SK-N-SH treated with all-trans-retinoic acid at 6 μM for 48 hours (cell line): ENCODE results near the gene BBS5.
"Not testable (repeated sequence)": the region's sequence is repeated elsewhere in the genome, so short reads cannot be mapped to it uniquely, and the experiment has no call there.

Source experiments
- ATAC-seq: fragments of 200-7000 bp; cut with Tn5 transposase; 3 replicates; pipeline ENCODE4 v1.9.1; 2020; ENCODE audit warnings: mild to moderate bottlenecking, moderate library complexity
- ARNTL ChIP-seq: fragments of 450-650 bp; formaldehyde crosslinking; IDR thresholded peaks from 2 replicates; pipeline ENCODE4 v1.5.0; 2020; ENCODE audit warnings: low read depth, mild to moderate bottlenecking, moderate library complexity, borderline replicate concordance
- BACH2 ChIP-seq: fragments of 250-450 bp; sonication (Bioruptor Pico); IDR thresholded peaks from 2 replicates; pipeline ENCODE4 v1.9.0; 2021; ENCODE audit warnings: mild to moderate bottlenecking, borderline replicate concordance
- CREB5 ChIP-seq: fragments of 250-450 bp; sonication (Bioruptor Pico); IDR thresholded peaks from 2 replicates; pipeline ENCODE4 v1.5.1; 2020; ENCODE audit warnings: low read depth, mild to moderate bottlenecking, moderate library complexity
- CSDC2 ChIP-seq: fragments of 250-450 bp; sonication (Bioruptor Pico); IDR thresholded peaks from 2 replicates; pipeline ENCODE4 v1.5.0; 2020; ENCODE audit warnings: mild to moderate bottlenecking, moderate library complexity
- CSRNP3 ChIP-seq: fragments of 250-450 bp; sonication (Bioruptor Pico); IDR thresholded peaks from 2 replicates; pipeline ENCODE4 v1.5.1; 2021; ENCODE audit warnings: mild to moderate bottlenecking, moderate library complexity
- ESRRG ChIP-seq: fragments of 250-450 bp; sonication (Bioruptor Pico); IDR thresholded peaks from 2 replicates; pipeline ENCODE4 v1.6.1; 2021; ENCODE audit warnings: mild to moderate bottlenecking
- GLIS3 ChIP-seq: fragments of 250-450 bp; sonication (Bioruptor Pico); IDR thresholded peaks from 2 replicates; pipeline ENCODE4 v1.5.0; 2020; ENCODE audit warnings: mild to moderate bottlenecking, moderate library complexity
- ISL1 ChIP-seq: fragments of 250-450 bp; sonication (Bioruptor Pico); IDR thresholded peaks from 2 replicates; pipeline ENCODE4 v2.1.2; 2022; ENCODE audit warnings: mild to moderate bottlenecking, moderate library complexity
- OSR1 ChIP-seq: fragments of 250-450 bp; sonication (Bioruptor Pico); IDR thresholded peaks from 2 replicates; pipeline ENCODE4 v1.8.0; 2022; ENCODE audit warnings: moderate library complexity, mild to moderate bottlenecking, inconsistent platforms
- PATZ1 ChIP-seq: fragments of 250-450 bp; sonication (Bioruptor Pico); IDR thresholded peaks from 2 replicates; pipeline ENCODE4 v1.8.0; 2020; ENCODE audit warnings: mild to moderate bottlenecking, moderate library complexity, borderline replicate concordance
- POU6F1 ChIP-seq: fragments of 250-450 bp; sonication (Bioruptor Pico); IDR thresholded peaks from 2 replicates; pipeline ENCODE4 v1.8.0; 2021; ENCODE audit warnings: low read depth, mild to moderate bottlenecking, moderate library complexity, borderline replicate concordance
- RARB ChIP-seq: fragments of 250-450 bp; sonication (Bioruptor Pico); IDR thresholded peaks from 2 replicates; pipeline ENCODE4 v1.8.0; 2021; ENCODE audit warnings: mild to moderate bottlenecking, moderate library complexity
- SNAI2 ChIP-seq: fragments of 250-450 bp; sonication (Bioruptor Pico); IDR thresholded peaks from 2 replicates; pipeline ENCODE4 v1.5.0; 2020; ENCODE audit warnings: mild to moderate bottlenecking, moderate library complexity
- TCF4 ChIP-seq: fragments of 250-450 bp; sonication (Bioruptor Pico); IDR thresholded peaks from 2 replicates; pipeline ENCODE4 v1.8.0; 2021; ENCODE audit warnings: mild to moderate bottlenecking, moderate library complexity, borderline replicate concordance
- TOX ChIP-seq: fragments of 250-450 bp; sonication (Bioruptor Pico); IDR thresholded peaks from 2 replicates; pipeline ENCODE4 v1.8.0; 2021; ENCODE audit warnings: mild to moderate bottlenecking, moderate library complexity, borderline replicate concordance
- TSHZ2 ChIP-seq: fragments of 250-450 bp; sonication (Bioruptor Pico); IDR thresholded peaks from 2 replicates; pipeline ENCODE4 v1.5.0; 2020; ENCODE audit warnings: mild to moderate bottlenecking, moderate library complexity
- ZC3H10 ChIP-seq: fragments of 250-450 bp; sonication (Bioruptor Pico); IDR thresholded peaks from 2 replicates; pipeline ENCODE4 v1.5.1; 2021; ENCODE audit warnings: mild to moderate bottlenecking, moderate library complexity
- ZFP3 ChIP-seq: fragments of 250-450 bp; sonication (Bioruptor Pico); IDR thresholded peaks from 2 replicates; pipeline ENCODE4 v1.5.0; 2020; ENCODE audit warnings: mild to moderate bottlenecking, moderate library complexity
- ZFP30 ChIP-seq: fragments of 450-650 bp; formaldehyde crosslinking; IDR thresholded peaks from 2 replicates; pipeline ENCODE4 v1.5.0; 2022; ENCODE audit warnings: mild to moderate bottlenecking, moderate library complexity
- ZNF565 ChIP-seq: fragments of 450-650 bp; formaldehyde crosslinking; conservative IDR thresholded peaks from 2 replicates; pipeline ENCODE4 v1.5.0; 2020; ENCODE audit warnings: low read depth, mild to moderate bottlenecking, moderate library complexity
- ZNF70 ChIP-seq: fragments of 450-650 bp; formaldehyde crosslinking; IDR thresholded peaks from 2 replicates; pipeline ENCODE4 v1.5.0; 2020; ENCODE audit warnings: mild to moderate bottlenecking, moderate library complexity
- ZNF8 ChIP-seq: fragments of 450-650 bp; formaldehyde crosslinking; IDR thresholded peaks from 2 replicates; pipeline ENCODE4 v1.5.0; 2020; ENCODE audit warnings: mild to moderate bottlenecking, moderate library complexity

The BBS5 gene

GRCh38 chr2:169525434-169525833, 46.1 kb downstream of the BBS5 start (continued):
- no peak for TF ChIP-seq PATZ1 (CRISPR knock-in tag)
- TF ChIP-seq, all 23 proteins: peak for 0

GRCh38 chr2:169526451-169526850, 47.2 kb downstream of the BBS5 start:
- TF ChIP-seq ESRRG (no peak), BACH2 (CRISPR knock-in tag) (no peak), RARB (CRISPR knock-in tag) (no peak), ZFP3 (CRISPR knock-in tag) (no peak), OSR1 (no peak), TOX (no peak), ZNF70 (no peak), ZNF565 (CRISPR knock-in tag) (no peak), ZNF8 (CRISPR knock-in tag) (no peak), PATZ1 (CRISPR knock-in tag) (no peak), CSRNP3 (CRISPR knock-in tag) (no peak), ZC3H10 (CRISPR knock-in tag) (no peak), CSDC2 (no peak), SNAI2 (CRISPR knock-in tag) (no peak), TSHZ2 (no peak)
- no peak for ATAC-seq

GRCh38 chr2:169528271-169528701, 49.0 kb downstream of the BBS5 start:
- peak; percentile 91 for ATAC-seq
- TF ChIP-seq BACH2 (CRISPR knock-in tag) (no peak), CREB5 (CRISPR knock-in tag) (no peak), ZFP30 (CRISPR knock-in tag) (no peak), ZNF565 (CRISPR knock-in tag) (no peak), CSDC2 (no peak), ARNTL (CRISPR knock-in tag) (no peak), ZNF70 (no peak), CSRNP3 (CRISPR knock-in tag) (no peak), GLIS3 (no peak), ZNF8 (CRISPR knock-in tag) (no peak), POU6F1 (no peak), TOX (no peak), TCF4 (CRISPR knock-in tag) (no peak), OSR1 (no peak), ISL1 (CRISPR knock-in tag) (no peak), TSHZ2 (no peak), ESRRG (no peak), SNAI2 (CRISPR knock-in tag) (no peak), RARB (CRISPR knock-in tag) (no peak)

GRCh38 chr2:169539460-169539859, 60.2 kb downstream of the BBS5 start:
- not testable (repeated sequence) for ATAC-seq
